Caco-2 (cell line): Measurements from ENCODE around the gene LMX1A. TPM values are rescaled to one million over a fixed set of nuclear protein-coding genes. Genes with fewer than 3 reads are reported as not detected.

ENCODE experiments used
- BruUV-seq: library from RNA; stranded (reverse); fragments of 400-500 nt; replicated peaks from 2 replicates; lab custom pipeline; 2021; lab: Mats Ljungman, UMichigan
- CTCF ChIA-PET: fragments of 300-600 bp; sonication (Branson Sonifier 250); formaldehyde crosslinking; loops from one replicate; lab custom pipeline; 2022; ENCODE audit warnings: antibody characterized with exemption; lab: Charles Lee
- POLR2A ChIA-PET: fragments of 300-600 bp; sonication (Branson Sonifier 250); formaldehyde crosslinking; loops from one replicate; lab custom pipeline; 2022; ENCODE audit warnings: antibody characterized with exemption; lab: Charles Lee
- DNase-seq, 2 experiments: peaks; one replicate each; pipeline versions ENCODE4 v3.0.0 to v3.0.0-alpha.2; 2020 to 2022
- H3K27me3 ChIP-seq: replicated peaks from 2 replicates; pipeline ENCODE4 v1.6.0; 2011; ENCODE audit warnings: low read length; ENCODE audit not compliant: control insufficient read depth, insufficient read depth
- H3K36me3 ChIP-seq: 2 replicates; pipeline ENCODE4 v1.5.1; 2011; ENCODE audit warnings: low read length; ENCODE audit not compliant: control insufficient read depth, insufficient read depth
- H3K4me1 ChIP-seq: fragments of 250-450 bp; sonication (Bioruptor Pico); 2 replicates; pipeline ENCODE4 v1.5.1; 2020; ENCODE audit warnings: mild to moderate bottlenecking
- H3K4me3 ChIP-seq: 2 replicates; pipeline ENCODE4 v1.5.1; 2011; ENCODE audit warnings: low read depth, mild to moderate bottlenecking, control low read depth, low read length
- H3K9me3 ChIP-seq: fragments of 250-450 bp; sonication (Bioruptor Pico); 2 replicates; pipeline ENCODE4 v1.5.1; 2020; ENCODE audit warnings: mild to moderate bottlenecking, moderate library complexity
- H3K27ac Mint-ChIP-seq: one replicate; pipeline ENCODE4 v1.8.0; 2022; ENCODE audit warnings: mixed read lengths; ENCODE audit not compliant: unreplicated experiment
- H3K27me3 Mint-ChIP-seq: one replicate; pipeline ENCODE4 v1.8.0; 2022; ENCODE audit warnings: mixed read lengths; ENCODE audit not compliant: insufficient read depth, unreplicated experiment
- H3K36me3 Mint-ChIP-seq: one replicate; pipeline ENCODE4 v1.8.0; 2022; ENCODE audit warnings: mild to moderate bottlenecking, mixed read lengths; ENCODE audit not compliant: insufficient read depth, unreplicated experiment
- H3K4me1 Mint-ChIP-seq: one replicate; pipeline ENCODE4 v1.8.0; 2022; ENCODE audit warnings: low read depth, mixed read lengths; ENCODE audit not compliant: unreplicated experiment
- H3K4me3 Mint-ChIP-seq: one replicate; pipeline ENCODE4 v1.8.0; 2022; ENCODE audit warnings: mild to moderate bottlenecking, moderate library complexity, mixed read lengths; ENCODE audit not compliant: unreplicated experiment
- H3K9me3 Mint-ChIP-seq: one replicate; pipeline ENCODE4 v1.8.0; 2022; ENCODE audit warnings: mixed read lengths; ENCODE audit not compliant: unreplicated experiment
- intact Hi-C: fragments of 100-400 bp; cut with micrococcal nuclease; formaldehyde crosslinking; loops from one replicate; pipeline ENCODE4 v1.10.0; 2022; ENCODE audit not compliant: unreplicated experiment
- total RNA-seq: library from RNA; stranded (reverse); gene quantifications from 2 replicates; pipeline ENCODE4 v1.2.3, GENCODE V29; 2022
- TF ChIP-seq, protein P1 (sequence below), 2 experiments: fragments of 200-600 bp in 1 of 2; IDR thresholded peaks; 1 replicate in 1 of 2; 2 replicates in 1 of 2; pipeline versions ENCODE4 v1.5.1 to v1.8.0; 2011 to 2022; ENCODE audit warnings: antibody characterized with exemption in 1 of 2, control low read depth in 1 of 2, inconsistent platforms in 1 of 2, low read depth in 1 of 2, low read length in 1 of 2, mild to moderate bottlenecking in 1 of 2, moderate library complexity in 1 of 2; ENCODE audit not compliant: insufficient read depth in 1 of 2, severe bottlenecking in 1 of 2, unreplicated experiment in 1 of 2

Gene LMX1A
- total RNA-seq, 1 experiment from 2014 or later = not detected

DNA sequence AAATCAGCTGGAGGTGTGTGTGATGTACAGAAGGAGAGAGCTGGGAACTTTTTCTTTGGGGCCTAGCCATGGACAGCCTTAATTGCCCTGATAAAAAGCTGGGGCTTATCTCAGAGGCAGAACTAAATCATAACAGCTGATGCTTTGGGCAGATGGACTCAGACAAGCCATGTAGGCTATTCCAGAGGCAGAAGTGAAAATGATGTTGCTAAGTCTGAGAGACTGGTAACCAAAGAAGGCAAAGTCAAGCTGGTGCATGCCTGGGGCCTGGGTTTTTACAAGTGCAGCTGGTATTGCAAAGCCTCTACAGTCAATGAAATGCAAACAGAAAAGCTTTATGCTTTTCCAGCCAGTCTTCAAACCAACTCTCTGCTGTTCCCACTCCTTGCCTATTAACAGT lies 39.0 kb upstream of the LMX1A start:
- no peaks in the 10 kb centered on the region for H3K4me1 Mint-ChIP-seq
- no peak overlapping the region for H3K27ac Mint-ChIP-seq
- H3K9me3 Mint-ChIP-seq = no peaks in the 10 kb centered on the region
- intact Hi-C loops = no loop called here
- Histone ChIP-seq H3K27me3 (no peaks in the 10 kb centered on the region), H3K36me3 (no peaks in the 10 kb centered on the region), H3K9me3 (no peaks in the 10 kb centered on the region), H3K4me1 (no peaks in the 10 kb centered on the region), H3K4me3 (no peak overlapping the region)
- ChIA-PET CTCF (interaction anchor here (0.6 kb wide), 1 partner anchor 1771 kb away, joined by 3 read pairs; no protein-coding TSS in a partner anchor), POLR2A (no interaction called here)
- H3K4me3 Mint-ChIP-seq = no peak overlapping the region
- TF ChIP-seq, protein P1, sequence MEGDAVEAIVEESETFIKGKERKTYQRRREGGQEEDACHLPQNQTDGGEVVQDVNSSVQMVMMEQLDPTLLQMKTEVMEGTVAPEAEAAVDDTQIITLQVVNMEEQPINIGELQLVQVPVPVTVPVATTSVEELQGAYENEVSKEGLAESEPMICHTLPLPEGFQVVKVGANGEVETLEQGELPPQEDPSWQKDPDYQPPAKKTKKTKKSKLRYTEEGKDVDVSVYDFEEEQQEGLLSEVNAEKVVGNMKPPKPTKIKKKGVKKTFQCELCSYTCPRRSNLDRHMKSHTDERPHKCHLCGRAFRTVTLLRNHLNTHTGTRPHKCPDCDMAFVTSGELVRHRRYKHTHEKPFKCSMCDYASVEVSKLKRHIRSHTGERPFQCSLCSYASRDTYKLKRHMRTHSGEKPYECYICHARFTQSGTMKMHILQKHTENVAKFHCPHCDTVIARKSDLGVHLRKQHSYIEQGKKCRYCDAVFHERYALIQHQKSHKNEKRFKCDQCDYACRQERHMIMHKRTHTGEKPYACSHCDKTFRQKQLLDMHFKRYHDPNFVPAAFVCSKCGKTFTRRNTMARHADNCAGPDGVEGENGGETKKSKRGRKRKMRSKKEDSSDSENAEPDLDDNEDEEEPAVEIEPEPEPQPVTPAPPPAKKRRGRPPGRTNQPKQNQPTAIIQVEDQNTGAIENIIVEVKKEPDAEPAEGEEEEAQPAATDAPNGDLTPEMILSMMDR (IDR thresholded peaks at IDR 0.05; ENCODE audit: insufficient read depth in 1 of 2, low read depth in 1 of 2, low read length in 1 of 2, severe bottlenecking in 1 of 2, unreplicated experiment in 1 of 2) = no peak
- peaks cover 17% of the 10 kb centered on the region for H3K27me3 Mint-ChIP-seq
- no TSS peak for BruUV-seq
- no peak for DNase-seq
- H3K36me3 Mint-ChIP-seq = no peaks in the 10 kb centered on the region

DNA sequence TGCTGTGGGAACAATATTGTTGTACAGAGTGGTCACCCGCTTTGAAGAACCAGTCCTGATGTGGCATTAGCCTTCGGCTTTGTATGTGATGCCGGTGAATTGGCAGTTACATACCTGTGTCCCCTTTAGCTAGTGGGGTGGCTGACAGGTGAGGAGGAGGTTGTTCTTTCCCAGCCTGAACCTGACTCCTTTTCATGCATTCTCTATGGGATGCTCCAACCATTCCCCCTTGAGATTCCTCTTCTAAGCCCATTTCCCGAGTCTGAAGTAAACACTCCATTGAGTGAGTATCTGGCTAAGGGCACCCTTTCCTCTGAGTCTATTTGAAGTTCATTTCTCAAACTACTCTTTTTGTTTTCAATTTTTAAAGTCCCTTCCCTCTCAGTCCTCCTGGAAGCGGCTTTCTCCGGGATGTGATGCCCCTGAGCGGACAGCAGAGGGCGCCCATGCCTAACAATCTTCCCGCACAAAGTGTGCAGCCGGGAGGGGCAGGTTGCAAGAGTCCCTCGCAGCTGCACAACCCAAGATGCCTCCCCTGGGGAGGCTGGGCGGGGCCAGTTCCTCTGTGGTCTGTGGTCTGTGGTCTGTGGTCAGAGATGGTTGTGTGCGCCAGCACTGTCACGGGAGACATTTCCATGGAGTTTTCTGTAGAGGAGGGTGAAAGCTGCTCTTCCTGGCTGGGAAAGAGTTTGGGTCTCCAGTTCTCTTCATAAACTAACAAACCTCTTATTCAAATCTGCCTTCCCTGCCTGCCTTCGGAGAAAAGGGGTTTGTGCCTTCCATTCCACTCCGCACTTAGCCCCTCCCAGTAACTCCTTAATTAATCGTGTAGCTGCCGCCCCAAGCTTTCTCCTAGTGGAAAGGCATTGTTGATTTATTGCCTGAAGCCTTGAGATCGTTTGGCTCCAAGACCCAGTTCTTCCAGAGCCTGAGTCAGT lies 36.4 kb upstream of the LMX1A start:
- Mint-ChIP-seq H3K4me1 (no peaks in the 10 kb centered on the region), H3K27me3 (peaks cover 15% of the 10 kb centered on the region), H3K4me3 (no peak overlapping the region), H3K9me3 (no peaks in the 10 kb centered on the region), H3K36me3 (no peaks in the 10 kb centered on the region), H3K27ac (no peak overlapping the region)
- no peaks in the 10 kb centered on the region for H3K36me3 ChIP-seq
- no peak overlapping the region for H3K4me3 ChIP-seq
- TF ChIP-seq, protein P1 (IDR thresholded peaks at IDR 0.05; ENCODE audit: insufficient read depth in 1 of 2, low read depth in 1 of 2, low read length in 1 of 2, severe bottlenecking in 1 of 2, unreplicated experiment in 1 of 2) = peak; percentile 93
- H3K4me1 ChIP-seq = no peaks in the 10 kb centered on the region
- H3K27me3 ChIP-seq = no peaks in the 10 kb centered on the region
- DNase-seq = peak; percentile 72 to 73
- ChIA-PET CTCF (interaction anchor here (0.8 to 2.7 kb wide), 3 partner anchors 9 to 199 kb away, joined by 3 to 14 read pairs (median 6); no protein-coding TSS in a partner anchor), POLR2A (no interaction called here)
- no peaks in the 10 kb centered on the region for H3K9me3 ChIP-seq
- intact Hi-C loops = loop anchor here (1.0 kb wide), 1 partner anchor 200 kb away; no protein-coding TSS in a partner anchor
- no TSS peak for BruUV-seq

DNA sequence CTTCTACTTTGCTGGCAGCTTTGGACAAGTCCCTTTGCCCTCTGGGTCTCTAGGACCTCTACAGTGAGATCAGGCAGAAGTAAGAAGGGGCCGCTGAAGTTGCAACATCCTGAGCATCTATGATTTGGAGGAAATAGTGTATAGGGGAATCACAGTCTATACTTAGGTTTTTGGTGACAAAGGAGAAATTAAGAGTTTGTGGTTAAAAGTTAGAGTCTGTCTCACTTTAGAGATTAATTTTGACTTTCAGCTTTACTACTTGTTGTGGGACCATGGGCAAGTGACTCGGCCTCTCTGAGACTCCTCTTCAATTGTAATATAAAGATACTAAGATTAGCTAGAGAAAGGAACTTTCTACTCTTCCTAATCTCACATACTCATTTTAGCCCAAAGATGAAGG lies 33.1 kb upstream of the LMX1A start:
- H3K9me3 Mint-ChIP-seq = no peaks in the 10 kb centered on the region
- ChIA-PET CTCF (no interaction called here), POLR2A (no interaction called here)
- DNase-seq = no peak
- no peaks in the 10 kb centered on the region for H3K4me1 Mint-ChIP-seq
- Histone ChIP-seq H3K27me3 (no peaks in the 10 kb centered on the region), H3K4me3 (no peak overlapping the region), H3K4me1 (no peaks in the 10 kb centered on the region), H3K36me3 (no peaks in the 10 kb centered on the region), H3K9me3 (no peaks in the 10 kb centered on the region)
- intact Hi-C loops = no loop called here
- H3K4me3 Mint-ChIP-seq = no peak overlapping the region
- TF ChIP-seq, protein P1 (IDR thresholded peaks at IDR 0.05; ENCODE audit: insufficient read depth in 1 of 2, low read depth in 1 of 2, low read length in 1 of 2, severe bottlenecking in 1 of 2, unreplicated experiment in 1 of 2) = no peak
- no peaks in the 10 kb centered on the region for H3K36me3 Mint-ChIP-seq
- H3K27ac Mint-ChIP-seq = no peak overlapping the region
- peaks cover 14% of the 10 kb centered on the region for H3K27me3 Mint-ChIP-seq
- BruUV-seq = no TSS peak
